T-cell (primary cell): ENCODE results near the gene MYO1D. TPM values are rescaled to one million over a fixed set of nuclear protein-coding genes. Genes with fewer than 3 reads are reported as not detected.

Experiments
- ATAC-seq, 4 experiments: fragments of 200-7000 bp in 3 of 4; fragments of 150-1000 bp in 1 of 4; cut with Tn5 transposase; replicated peaks in 1 of 4; 1 replicate in 3 of 4; 2 replicates in 1 of 4; pipeline ENCODE4 v1.10.0; 2021; ENCODE audit warnings: moderate library complexity in 3 of 4, mild to moderate bottlenecking in 2 of 4, moderate number of reproducible peaks in 1 of 4
- CTCF ChIA-PET, 2 donors: fragments of 300-600 bp; sonication (Branson Sonifier 250); formaldehyde crosslinking; loops; one replicate each; lab custom pipeline; 2022; ENCODE audit warnings: antibody characterized with exemption in 2 of 2; lab: Charles Lee
- POLR2A ChIA-PET, 2 donors: fragments of 300-600 bp; sonication (Branson Sonifier 250); formaldehyde crosslinking; loops; one replicate each; lab custom pipeline; 2022; ENCODE audit warnings: antibody characterized with exemption in 2 of 2; lab: Charles Lee
- DNase-seq, 35 experiments: peaks; one replicate each; pipeline versions ENCODE4 v3.0.0 to v3.0.0-alpha.2; 2013 to 2023
- H3K27ac ChIP-seq: one replicate; pipeline ENCODE4 v1.5.1; 2013; ENCODE audit warnings: low read length
- H3K27me3 ChIP-seq, 2 experiments: replicated peaks in 1 of 2; 1 replicate in 1 of 2; 2 replicates in 1 of 2; pipeline versions ENCODE4 v1.6.1 to v1.7.0; 2013; ENCODE audit warnings: low read length in 1 of 2, mixed read lengths in 1 of 2; ENCODE audit not compliant: control insufficient read depth in 2 of 2, insufficient read depth in 2 of 2; ENCODE audit errors: extremely low read depth in 1 of 2
- H3K36me3 ChIP-seq, 2 donors: 1 replicate in 1 of 2; 2 replicates in 1 of 2; pipeline versions ENCODE4 v1.6.1 to v1.7.0; 2013; ENCODE audit warnings: low read length in 1 of 2; ENCODE audit not compliant: control insufficient read depth in 2 of 2, insufficient read depth in 1 of 2; ENCODE audit errors: extremely low read depth in 1 of 2
- H3K4me1 ChIP-seq, 2 experiments: 1 replicate in 1 of 2; 2 replicates in 1 of 2; pipeline versions ENCODE4 v1.6.1 to v1.7.0; 2013; ENCODE audit warnings: low read length in 2 of 2, mixed read lengths in 1 of 2; ENCODE audit not compliant: insufficient read depth in 2 of 2, control insufficient read depth in 1 of 2; ENCODE audit errors: extremely low read depth in 1 of 2
- H3K4me3 ChIP-seq, 2 donors: 1 replicate in 1 of 2; 2 replicates in 1 of 2; pipeline versions ENCODE4 v1.5.1 to v1.7.0; 2013; ENCODE audit warnings: mild to moderate bottlenecking in 2 of 2, low read length in 1 of 2, moderate library complexity in 1 of 2; ENCODE audit not compliant: control insufficient read depth in 1 of 2; ENCODE audit errors: extremely low read depth in 1 of 2
- H3K9me3 ChIP-seq: 2 replicates; pipeline ENCODE4 v1.7.0; 2013
- H3K27ac Mint-ChIP-seq, 2 donors: one replicate each; pipeline ENCODE4 v1.8.0; 2020 to 2021; ENCODE audit warnings: mild to moderate bottlenecking in 2 of 2, mixed read lengths in 2 of 2
- H3K27me3 Mint-ChIP-seq, 2 donors: one replicate each; pipeline ENCODE4 v1.8.0; 2021 to 2022; ENCODE audit warnings: mixed read lengths in 2 of 2
- H3K36me3 Mint-ChIP-seq: one replicate; pipeline ENCODE4 v1.8.0; 2021; ENCODE audit warnings: mixed read lengths
- H3K4me1 Mint-ChIP-seq, 3 donors: one replicate each; pipeline ENCODE4 v1.8.0; 2020 to 2022; ENCODE audit warnings: mixed read lengths in 3 of 3, mild to moderate bottlenecking in 1 of 3
- H3K4me3 Mint-ChIP-seq, 3 donors: one replicate each; pipeline ENCODE4 v1.8.0; 2020 to 2022; ENCODE audit warnings: mild to moderate bottlenecking in 3 of 3, mixed read lengths in 3 of 3, moderate library complexity in 3 of 3
- H3K9me3 Mint-ChIP-seq, 3 donors: one replicate each; pipeline ENCODE4 v1.8.0; 2020 to 2022; ENCODE audit warnings: mixed read lengths in 3 of 3
- WGBS: methylation state at CpG from one replicate; pipeline ENCODE4 v1.1.5; 2013; ENCODE audit warnings: missing lambda C conversion rate; ENCODE audit not compliant: insufficient coverage; 5-methylcytosine and 5-hydroxymethylcytosine counted together
- total RNA-seq, 35 experiments: library from RNA in 6 of 35; stranded (reverse) in 6 of 35; fragments of 120-200 nt in 1 of 35; gene quantifications; one replicate each; pipeline versions ENCODE4 v1.2.1 to v1.2.4 and lab custom pipeline; 2013 to 2026

Gene MYO1D
- total RNA-seq, 5 donors from 2014 or later (not counting 1 experiment from before 2014, with no cell fraction given), result 8.3 to 11.1 (median 9.5) TPM

GRCh38 chr17:32492648-32493289 is 384.2 kb downstream of the MYO1D start:
- no peak for DNase-seq
- ATAC-seq, result no peak
- H3K27me3 Mint-ChIP-seq, result no peaks in the 10 kb centered on the region
- peaks cover 22% of the 10 kb centered on the region for H3K36me3 Mint-ChIP-seq
- no peaks in the 10 kb centered on the region for H3K27me3 ChIP-seq
- H3K4me1 ChIP-seq, result peaks cover 26 to 88% of the 10 kb centered on the region in 2 experiments
- H3K9me3 ChIP-seq, result no peaks in the 10 kb centered on the region
- 62% methylated on average over 6 of the region's 7 CpGs for WGBS
- H3K36me3 ChIP-seq, result peaks cover 5 to 13% of the 10 kb centered on the region in 2 donors
- H3K27ac Mint-ChIP-seq, result peak overlapping the region; percentile 97 to 98
- CTCF ChIA-PET, result interaction anchor here in 1 of 2 donors (1.0 kb wide), 1 partner anchor 49 kb away, joined by 3 read pairs; the partner anchor contains the start of gene PSMD11
- H3K4me3 ChIP-seq, result no peak overlapping the region
- POLR2A ChIA-PET, result interaction anchor here in 1 of 2 donors (0.6 to 1.1 kb wide), 2 partner anchors 32 to 70 kb away, joined by 3 read pairs; no protein-coding TSS in a partner anchor
- peak overlapping the region; percentile 44 for H3K27ac ChIP-seq
- H3K4me3 Mint-ChIP-seq, result peak overlapping the region in 2 of 3 donors; percentile 26 to 87
- no peaks in the 10 kb centered on the region for H3K9me3 Mint-ChIP-seq
- H3K4me1 Mint-ChIP-seq, result peaks cover 71 to 77% (median 73%) of the 10 kb centered on the region in 3 donors

DNA sequence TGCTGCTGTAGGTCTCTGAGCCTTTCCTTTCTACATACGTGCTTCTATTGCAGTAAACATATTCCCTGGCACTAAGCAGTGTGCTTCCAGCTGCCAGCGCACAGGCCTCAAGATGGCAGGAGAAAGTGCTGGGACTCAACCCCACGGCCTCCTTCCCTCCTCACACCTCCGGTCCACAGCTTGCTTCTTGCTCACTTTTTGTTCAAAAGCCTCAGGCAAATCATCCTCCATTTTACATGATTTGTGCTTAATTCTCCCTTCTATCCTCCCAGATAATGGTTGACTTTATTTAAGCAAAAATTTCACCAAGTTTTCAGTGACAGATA is 384.7 kb downstream of the MYO1D start:
- Mint-ChIP-seq H3K4me3 (peak overlapping the region; percentile 37 to 87 (median 66)), H3K9me3 (no peaks in the 10 kb centered on the region), H3K27me3 (no peaks in the 10 kb centered on the region), H3K27ac (peak overlapping the region; percentile 97 to 98), H3K36me3 (peaks cover 25% of the 10 kb centered on the region), H3K4me1 (peaks cover 73 to 79% (median 76%) of the 10 kb centered on the region in 3 donors)
- Histone ChIP-seq H3K27ac (peak overlapping the region; percentile 44), H3K9me3 (no peaks in the 10 kb centered on the region), H3K27me3 (no peaks in the 10 kb centered on the region), H3K36me3 (peaks cover 5 to 13% of the 10 kb centered on the region in 2 donors), H3K4me1 (peaks cover 26 to 91% of the 10 kb centered on the region in 2 experiments), H3K4me3 (no peak overlapping the region)
- WGBS, result 39% methylated on average over 2 of the region's 4 CpGs
- ATAC-seq (no peak), DNase-seq (peak in 1 of 35 experiments; percentile 47)
- CTCF ChIA-PET, result interaction anchor here (0.5 to 1.8 kb wide), 3 partner anchors 19 to 48 kb away, joined by 3 to 5 read pairs (median 4); partner anchors contain the start of gene PSMD11 (in 1 of the 2)
- POLR2A ChIA-PET, result interaction anchor here in 1 of 2 donors (1.1 kb wide), 1 partner anchor 32 kb away, joined by 3 read pairs; no protein-coding TSS in a partner anchor

GRCh38 chr17:32491371-32492263 is 385.3 kb downstream of the MYO1D start:
- H3K36me3 ChIP-seq, result peaks cover 5 to 13% of the 10 kb centered on the region in 2 donors
- ChIA-PET CTCF (interaction anchor here (0.5 to 1.8 kb wide), 5 partner anchors 20 to 97 kb away, joined by 3 to 5 read pairs (median 4); partner anchors contain the start of gene PSMD11 (in 1 of the 2)), POLR2A (interaction anchor here in 1 of 2 donors (1.1 kb wide), 1 partner anchor 33 kb away, joined by 3 read pairs; no protein-coding TSS in a partner anchor)
- DNase-seq (peak in 2 of 35 experiments; percentile 30 to 35), ATAC-seq (peak; percentile 24 to 41 (median 37))
- H3K4me1 ChIP-seq, result peaks cover 26 to 86% of the 10 kb centered on the region in 2 experiments
- H3K27ac ChIP-seq, result peak overlapping the region; percentile 44
- H3K4me3 Mint-ChIP-seq, result peak overlapping the region; percentile 37 to 90 (median 87)
- H3K9me3 ChIP-seq, result no peaks in the 10 kb centered on the region
- H3K27ac Mint-ChIP-seq, result peak overlapping the region; percentile 97 to 98
- H3K27me3 ChIP-seq, result no peaks in the 10 kb centered on the region
- WGBS, result 65% methylated on average over 21 of the region's 21 CpGs
- H3K9me3 Mint-ChIP-seq, result no peaks in the 10 kb centered on the region
- H3K36me3 Mint-ChIP-seq, result peaks cover 25% of the 10 kb centered on the region
- H3K4me3 ChIP-seq, result no peak overlapping the region
- H3K27me3 Mint-ChIP-seq, result no peaks in the 10 kb centered on the region
- H3K4me1 Mint-ChIP-seq, result peaks cover 71 to 76% (median 74%) of the 10 kb centered on the region in 3 donors

DNA sequence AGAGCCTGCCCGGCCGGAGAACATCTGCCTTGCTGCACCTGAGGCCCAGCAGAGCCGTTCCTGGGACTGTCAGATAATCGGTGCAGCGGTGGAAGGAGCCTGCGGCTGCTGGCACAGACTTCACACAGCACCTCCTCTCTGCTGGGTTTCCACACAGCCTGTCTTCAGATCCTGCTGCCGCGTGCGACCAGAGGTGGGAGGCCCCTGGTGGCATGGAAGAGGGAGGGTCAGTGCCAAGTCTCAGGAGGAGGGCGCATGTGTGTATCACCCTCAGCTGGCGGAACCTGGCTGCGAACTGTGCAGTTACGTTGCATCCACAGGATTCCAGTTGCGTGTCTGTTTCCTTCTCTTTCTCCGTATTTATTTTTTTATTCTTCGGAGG is 386.8 kb downstream of the MYO1D start:
- WGBS, result 57% methylated on average over 6 of the region's 16 CpGs
- no peaks in the 10 kb centered on the region for H3K27me3 ChIP-seq
- peak overlapping the region; percentile 62 to 90 (median 87) for H3K4me3 Mint-ChIP-seq
- peaks cover 5 to 13% of the 10 kb centered on the region in 2 donors for H3K36me3 ChIP-seq
- H3K36me3 Mint-ChIP-seq, result peaks cover 25% of the 10 kb centered on the region
- DNase-seq (peak in 1 of 35 experiments; percentile 40), ATAC-seq (no peak)
- no peaks in the 10 kb centered on the region for H3K27me3 Mint-ChIP-seq
- peaks cover 26 to 75% of the 10 kb centered on the region in 2 experiments for H3K4me1 ChIP-seq
- ChIA-PET POLR2A (no interaction called here), CTCF (no interaction called here)
- H3K4me1 Mint-ChIP-seq, result peaks cover 74 to 76% (median 76%) of the 10 kb centered on the region in 3 donors
- peak overlapping the region; percentile 97 to 98 for H3K27ac Mint-ChIP-seq
- H3K9me3 Mint-ChIP-seq, result no peaks in the 10 kb centered on the region
- peak overlapping the region; percentile 11 to 55 for H3K4me3 ChIP-seq
- H3K27ac ChIP-seq, result no peak overlapping the region
- no peaks in the 10 kb centered on the region for H3K9me3 ChIP-seq

- H3K27ac Mint-ChIP-seq, result peak overlapping the region; percentile 82 to 98
- Histone ChIP-seq H3K27ac (no peak overlapping the region), H3K27me3 (no peaks in the 10 kb centered on the region), H3K4me1 (peaks cover 26 to 69% of the 10 kb centered on the region in 2 experiments), H3K4me3 (peak overlapping the region; percentile 55 to 63), H3K9me3 (no peaks in the 10 kb centered on the region), H3K36me3 (peaks cover 5 to 13% of the 10 kb centered on the region in 2 donors)
- no peaks in the 10 kb centered on the region for H3K27me3 Mint-ChIP-seq
- DNase-seq (no peak), ATAC-seq (no peak)
- no peaks in the 10 kb centered on the region for H3K9me3 Mint-ChIP-seq
- 66% methylated on average over 5 of the region's 10 CpGs for WGBS
- peak overlapping the region; percentile 81 to 90 (median 87) for H3K4me3 Mint-ChIP-seq
- ChIA-PET POLR2A (interaction anchor here (0.6 kb wide), 2 partner anchors 9 to 72 kb away, joined by 3 to 7 read pairs; no protein-coding TSS in a partner anchor), CTCF (interaction anchor here in 1 of 2 donors (0.8 kb wide), 1 partner anchor 35 kb away, joined by 4 read pairs; no protein-coding TSS in a partner anchor)
- H3K4me1 Mint-ChIP-seq, result peaks cover 72 to 73% (median 72%) of the 10 kb centered on the region in 3 donors
- peaks cover 25% of the 10 kb centered on the region for H3K36me3 Mint-ChIP-seq
Observed at GRCh38 chr17:32489320-32490100, 387.4 kb downstream of the MYO1D start.
